ENCODE measurements around the gene PGAP3.

Gene PGAP3

GRCh38 chr17:39669897-39670735, 17.7 kb downstream of the PGAP3 start:
- no peak for FAIRE-seq

- no peak for FAIRE-seq
Measured at GRCh38 chr17:39667945-39668924, 19.6 kb downstream of the PGAP3 start, which contains the start of gene PNMT. TSS of gene PNMT (plus strand) at chr17:39668453. CDS start at chr17:39668476, 23 bp downstream.

- FAIRE-seq, result no peak
Measured at GRCh38 chr17:39667262-39667944, 20.5 kb downstream of the PGAP3 start.

GRCh38 chr17:39666601-39667261, 21.1 kb downstream of the PGAP3 start:
- FAIRE-seq, result no peak

GRCh38 chr17:39666231-39666600, 21.6 kb downstream of the PGAP3 start:
- no peak for FAIRE-seq

GRCh38 chr17:39665642-39666224, 22.1 kb downstream of the PGAP3 start:
- FAIRE-seq, result no peak

- FAIRE-seq, result no peak
Measured at GRCh38 chr17:39664581-39665561, 23.0 kb downstream of the PGAP3 start, which contains the start of gene TCAP. TSS of gene TCAP (plus strand) at chr17:39665349. CDS start at chr17:39665360, 11 bp downstream.

- FAIRE-seq, result no peak
Measured at GRCh38 chr17:39663688-39664580, 23.9 kb downstream of the PGAP3 start.

GRCh38 chr17:39663340-39663687, 24.5 kb downstream of the PGAP3 start:
- no peak for FAIRE-seq

GRCh38 chr17:39662551-39663339, 25.1 kb downstream of the PGAP3 start:
- FAIRE-seq, result no peak

- FAIRE-seq, result no peak
Measured at GRCh38 chr17:39661744-39662541, 25.9 kb downstream of the PGAP3 start.

- FAIRE-seq, result no peak
Measured at GRCh38 chr17:39660397-39661385, 27.2 kb downstream of the PGAP3 start.

GRCh38 chr17:39660011-39660360, 27.9 kb downstream of the PGAP3 start:
- no peak for FAIRE-seq

GRCh38 chr17:39659279-39660010, 28.4 kb downstream of the PGAP3 start:
- FAIRE-seq, result no peak

- no peak for FAIRE-seq
Measured at GRCh38 chr17:39658760-39659159, 29.1 kb downstream of the PGAP3 start.

- no peak for FAIRE-seq
Measured at GRCh38 chr17:39658346-39658745, 29.5 kb downstream of the PGAP3 start.
